ENCODE results near the gene PFN2. TPM values are rescaled to one million over a fixed set of nuclear protein-coding genes. Genes with fewer than 3 reads are reported as not detected.

The PFN2 gene
- total and polyA plus RNA-seq, 2 experiments from 2014 or later: 174 to 246 TPM

DNA sequence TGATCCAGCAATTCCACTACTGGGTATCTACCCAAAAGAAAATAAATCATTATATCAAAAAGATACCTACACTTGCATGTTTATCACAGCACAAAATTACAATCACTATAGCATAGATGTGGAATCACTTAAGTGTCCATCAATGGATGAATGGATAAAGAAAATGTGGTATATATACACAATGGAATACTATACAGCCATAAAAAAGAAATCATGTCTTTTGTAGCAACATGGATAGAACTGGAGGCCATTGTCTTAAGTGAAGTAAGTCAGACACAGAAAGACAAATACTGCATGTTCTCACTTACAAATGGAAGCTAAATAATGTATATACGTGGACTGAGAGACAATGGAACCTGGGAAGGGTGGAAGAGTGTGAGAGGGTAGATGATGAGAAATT, 28.3 kb upstream of the PFN2 start:
- no peaks in the 10 kb centered on the region for H3K79me2 ChIP-seq (ENCODE audit: insufficient read depth)
- no peak overlapping the region for H3K4me3 ChIP-seq
- H3K4me2 ChIP-seq (ENCODE audit: unreplicated experiment): no peak overlapping the region
- H3K9ac ChIP-seq: no peak overlapping the region
- H3K9me2 ChIP-seq (ENCODE audit: insufficient read depth): no peaks in the 10 kb centered on the region
- H3K4me1 ChIP-seq (ENCODE audit: insufficient read depth): peaks cover 11% of the 10 kb centered on the region
- H2AFZ ChIP-seq: no peak overlapping the region
- no peaks in the 10 kb centered on the region for H3K36me3 ChIP-seq (ENCODE audit: low read depth)
- H3F3A ChIP-seq (ENCODE audit: insufficient read depth): no peaks in the 10 kb centered on the region
- no peaks in the 10 kb centered on the region for H3K27me3 ChIP-seq (replicated peaks; ENCODE audit: insufficient read depth)
- TF ChIP-seq EZH2phosphoT487 (IDR thresholded peaks at IDR 0.05; ENCODE audit: insufficient read depth, low read depth) (no peak), EZH2 (IDR thresholded peaks at IDR 0.05; ENCODE audit: insufficient read depth, poor library complexity, severe bottlenecking) (no peak)
- H3K27ac ChIP-seq: no peak overlapping the region
- in situ Hi-C loops (cut with MboI): no loop called here
- DNase-seq: no peak
- H4K20me1 ChIP-seq (ENCODE audit: insufficient read depth): no peaks in the 10 kb centered on the region
- 89 to 97% methylated on average over 1 of the region's 1 CpG for WGBS, 2 experiments (ENCODE audit: low coverage in 1 of 2, low lambda C conversion rate in 2 of 2, missing lambda C conversion rate in 2 of 2)
- no peaks in the 10 kb centered on the region for H3K9me3 ChIP-seq (ENCODE audit: low read depth)

DNA sequence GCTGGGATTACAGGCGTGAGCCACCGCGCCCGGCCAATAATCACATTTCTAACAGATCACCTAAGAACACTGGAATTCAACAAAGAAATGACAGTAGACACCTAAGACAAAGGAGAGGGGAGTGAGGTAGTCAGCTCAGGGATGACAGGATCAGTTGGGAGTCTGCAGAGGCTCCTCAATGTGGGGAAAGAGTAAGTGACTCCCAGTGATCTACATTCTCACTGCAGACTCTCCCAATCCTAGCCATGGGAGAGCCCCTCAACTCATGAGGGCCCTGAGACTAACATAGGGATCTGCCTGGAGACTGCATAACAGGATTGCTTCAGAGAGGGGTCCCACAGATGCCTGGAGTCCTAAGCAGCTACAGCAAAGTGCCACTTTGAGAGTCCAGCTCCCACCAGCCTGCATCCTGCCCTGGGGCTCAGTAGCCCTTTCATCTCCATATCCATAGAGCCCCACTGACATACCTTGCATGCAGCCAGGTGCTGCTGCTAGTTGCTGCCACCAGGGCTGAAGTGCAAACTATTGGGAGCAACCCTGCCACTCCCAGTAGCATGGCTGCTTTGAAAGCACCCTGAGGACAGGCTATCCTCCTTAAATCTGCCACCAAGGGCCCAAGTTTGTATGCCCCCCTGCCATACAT, 21.8 kb upstream of the PFN2 start:
- Histone ChIP-seq H3K9ac (no peak overlapping the region), H3F3A (ENCODE audit: insufficient read depth) (no peaks in the 10 kb centered on the region), H3K4me1 (ENCODE audit: insufficient read depth) (no peaks in the 10 kb centered on the region), H3K79me2 (ENCODE audit: insufficient read depth) (no peaks in the 10 kb centered on the region), H3K9me3 (ENCODE audit: low read depth) (no peaks in the 10 kb centered on the region), H2AFZ (no peak overlapping the region), H3K36me3 (ENCODE audit: low read depth) (no peaks in the 10 kb centered on the region), H3K4me3 (no peak overlapping the region), H3K4me2 (ENCODE audit: unreplicated experiment) (no peak overlapping the region), H3K27ac (no peak overlapping the region), H3K9me2 (ENCODE audit: insufficient read depth) (no peaks in the 10 kb centered on the region), H4K20me1 (ENCODE audit: insufficient read depth) (no peaks in the 10 kb centered on the region), H3K27me3 (replicated peaks; ENCODE audit: insufficient read depth) (no peaks in the 10 kb centered on the region)
- 95 to 100% methylated on average over 3 to 4 of the region's 4 CpGs for WGBS, 2 experiments (ENCODE audit: low coverage in 1 of 2, low lambda C conversion rate in 2 of 2, missing lambda C conversion rate in 2 of 2)
- in situ Hi-C loops (cut with MboI): no loop called here
- DNase-seq: no peak
- no peak for TF ChIP-seq EZH2phosphoT487 (IDR thresholded peaks at IDR 0.05; ENCODE audit: insufficient read depth, low read depth)
- no peak for TF ChIP-seq EZH2 (IDR thresholded peaks at IDR 0.05; ENCODE audit: insufficient read depth, poor library complexity, severe bottlenecking)

DNA sequence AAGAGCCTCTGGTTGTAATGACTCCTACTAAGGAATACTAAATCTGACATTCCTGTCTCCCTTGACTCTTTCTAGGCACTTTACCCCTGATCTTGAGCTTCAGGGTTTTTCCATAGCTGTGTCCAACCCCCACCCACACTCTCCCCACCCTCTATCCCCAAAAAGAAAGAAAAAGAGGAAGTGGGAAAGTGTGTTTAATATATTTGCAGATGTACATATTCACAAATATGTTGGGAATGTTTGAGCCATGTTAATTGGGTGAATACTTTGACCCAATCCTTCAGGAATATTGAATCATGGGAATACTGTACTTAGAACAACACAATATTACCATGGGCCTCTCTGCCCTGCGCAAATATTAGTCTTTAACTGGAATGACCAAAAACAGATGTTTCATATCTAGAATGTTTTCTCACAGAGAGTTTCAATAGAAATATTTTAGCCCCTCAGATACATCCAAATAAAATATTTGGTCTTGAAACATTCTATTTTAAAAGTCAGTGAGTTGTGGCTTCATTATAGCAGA, 19.8 kb upstream of the PFN2 start:
- Histone ChIP-seq H3K36me3 (ENCODE audit: low read depth) (no peaks in the 10 kb centered on the region), H3K27me3 (replicated peaks; ENCODE audit: insufficient read depth) (no peaks in the 10 kb centered on the region), H3K9me3 (ENCODE audit: low read depth) (no peaks in the 10 kb centered on the region), H2AFZ (no peak overlapping the region), H3K79me2 (ENCODE audit: insufficient read depth) (no peaks in the 10 kb centered on the region), H3K4me3 (no peak overlapping the region), H4K20me1 (ENCODE audit: insufficient read depth) (no peaks in the 10 kb centered on the region), H3K4me1 (ENCODE audit: insufficient read depth) (no peaks in the 10 kb centered on the region), H3K4me2 (ENCODE audit: unreplicated experiment) (no peak overlapping the region), H3K27ac (no peak overlapping the region), H3K9me2 (ENCODE audit: insufficient read depth) (no peaks in the 10 kb centered on the region), H3F3A (ENCODE audit: insufficient read depth) (no peaks in the 10 kb centered on the region), H3K9ac (no peak overlapping the region)
- no peak for DNase-seq
- in situ Hi-C loops (cut with MboI): no loop called here
- TF ChIP-seq EZH2phosphoT487 (IDR thresholded peaks at IDR 0.05; ENCODE audit: insufficient read depth, low read depth) (no peak), EZH2 (IDR thresholded peaks at IDR 0.05; ENCODE audit: insufficient read depth, poor library complexity, severe bottlenecking) (no peak)
- 57 to 74% methylated on average over 1 of the region's 1 CpG for WGBS, 2 experiments (ENCODE audit: low coverage in 1 of 2, low lambda C conversion rate in 2 of 2, missing lambda C conversion rate in 2 of 2)

DNA sequence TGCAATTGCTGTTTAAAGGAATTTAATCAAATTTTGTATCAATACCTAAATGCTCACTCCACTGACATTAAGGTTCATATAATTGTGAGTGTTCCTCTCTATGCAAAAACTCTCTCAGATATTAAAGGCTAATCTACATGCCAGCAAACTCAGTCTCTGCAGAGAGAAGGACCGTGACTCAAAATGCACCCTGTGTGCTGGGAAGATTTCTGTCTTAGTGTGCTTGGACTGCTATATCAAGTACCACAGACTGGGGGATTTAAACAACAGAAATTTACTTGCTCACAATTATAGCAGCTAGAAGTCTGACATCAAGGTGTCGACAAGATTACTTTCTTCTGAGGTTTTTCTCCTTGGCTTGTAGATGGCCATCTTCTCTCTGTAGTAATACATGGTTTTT, 18.6 kb upstream of the PFN2 start:
- Histone ChIP-seq H3K79me2 (ENCODE audit: insufficient read depth) (no peaks in the 10 kb centered on the region), H3K9me3 (ENCODE audit: low read depth) (no peaks in the 10 kb centered on the region), H3K27me3 (replicated peaks; ENCODE audit: insufficient read depth) (no peaks in the 10 kb centered on the region), H3K4me2 (ENCODE audit: unreplicated experiment) (no peak overlapping the region), H4K20me1 (ENCODE audit: insufficient read depth) (no peaks in the 10 kb centered on the region), H3K4me1 (ENCODE audit: insufficient read depth) (no peaks in the 10 kb centered on the region), H3F3A (ENCODE audit: insufficient read depth) (no peaks in the 10 kb centered on the region), H2AFZ (no peak overlapping the region), H3K9ac (no peak overlapping the region), H3K36me3 (ENCODE audit: low read depth) (no peaks in the 10 kb centered on the region), H3K27ac (no peak overlapping the region), H3K9me2 (ENCODE audit: insufficient read depth) (no peaks in the 10 kb centered on the region), H3K4me3 (no peak overlapping the region)
- TF ChIP-seq EZH2 (IDR thresholded peaks at IDR 0.05; ENCODE audit: insufficient read depth, poor library complexity, severe bottlenecking): no peak
- TF ChIP-seq EZH2phosphoT487 (IDR thresholded peaks at IDR 0.05; ENCODE audit: insufficient read depth, low read depth): no peak
- no peak for DNase-seq
- 94 to 100% methylated on average over 2 of the region's 2 CpGs for WGBS, 2 experiments (ENCODE audit: low coverage in 1 of 2, low lambda C conversion rate in 2 of 2, missing lambda C conversion rate in 2 of 2)
- in situ Hi-C loops (cut with MboI): no loop called here
